ENCODE data around the gene PTPRK. TPM values are rescaled to one million over a fixed set of nuclear protein-coding genes. Genes with fewer than 3 reads are reported as not detected.

The PTPRK gene
- total and polyA plus RNA-seq, 2 of the 13 experiments (the other 11 are each of a cell fraction or from before 2014, with no cell fraction given): 43.6 to 98.3 TPM

DNA sequence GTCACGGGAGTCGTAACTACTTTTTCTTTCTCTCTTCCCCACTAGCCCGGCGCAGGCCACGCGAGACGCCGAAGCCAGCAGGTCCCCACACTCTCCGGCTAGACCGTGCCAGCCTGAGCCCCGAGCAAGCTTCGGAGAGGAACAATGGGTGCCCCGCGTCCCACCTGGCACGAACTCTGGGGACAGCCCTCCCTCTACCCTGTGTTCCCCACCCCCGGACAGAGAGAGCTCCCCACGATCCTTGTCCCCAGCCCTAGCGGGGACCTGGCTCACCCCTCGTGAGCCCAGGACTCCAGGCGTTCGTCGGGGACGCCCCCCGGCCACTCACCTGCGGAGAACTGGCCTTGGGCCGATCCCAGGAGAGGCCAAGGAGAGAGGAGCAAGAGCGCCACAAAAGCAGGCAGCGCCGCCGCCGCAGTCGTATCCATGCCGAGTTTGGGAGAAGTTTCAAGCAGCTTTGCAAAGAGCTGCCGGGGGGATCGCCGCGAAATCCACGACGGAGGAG, 416 bp downstream of the PTPRK start (continued):
- TF ChIP-seq, protein P1, sequence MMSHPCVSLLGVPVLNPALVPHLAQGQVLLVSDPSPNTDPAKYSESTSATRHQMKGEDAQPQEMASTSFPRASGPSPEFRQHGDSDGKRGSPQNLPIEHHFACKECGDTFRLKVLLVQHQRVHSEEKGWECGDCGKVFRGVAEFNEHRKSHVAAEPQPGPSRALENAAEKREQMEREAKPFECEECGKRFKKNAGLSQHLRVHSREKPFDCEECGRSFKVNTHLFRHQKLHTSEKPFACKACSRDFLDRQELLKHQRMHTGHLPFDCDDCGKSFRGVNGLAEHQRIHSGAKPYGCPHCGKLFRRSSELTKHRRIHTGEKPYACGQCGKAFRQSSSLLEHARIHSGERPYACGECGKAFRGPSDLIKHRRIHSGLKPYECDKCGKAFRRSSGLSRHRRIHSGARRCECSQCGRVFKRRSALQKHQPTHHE (CRISPR knock-in tag; IDR thresholded peaks at IDR 0.05; ENCODE audit: borderline replicate concordance): no peak
- TF ChIP-seq TRIM24 (CRISPR knock-in tag; IDR thresholded peaks at IDR 0.05) (no peak), ZSCAN9 (CRISPR knock-in tag; IDR thresholded peaks at IDR 0.05; ENCODE audit: borderline replicate concordance) (no peak), ETV5 (CRISPR knock-in tag; IDR thresholded peaks at IDR 0.05; ENCODE audit: borderline replicate concordance) (no peak; the same call in 1 of the 2 replicates), U2AF2 (IDR thresholded peaks at IDR 0.05; ENCODE audit: low read depth, low read length) (no peak), PCBP2 (optimal IDR thresholded peaks at IDR 0.05; ENCODE audit: low read depth, low read length, poor library complexity, severe bottlenecking) (no peak), ZNF558 (CRISPR knock-in tag; IDR thresholded peaks at IDR 0.05; ENCODE audit: borderline replicate concordance) (no peak), MAFF (IDR thresholded peaks at IDR 0.05; ENCODE audit: low read depth, low read length) (no peak), GABPA (IDR thresholded peaks at IDR 0.05; ENCODE audit: low read depth, low read length) (no peak), GABPA (CRISPR knock-in tag; IDR thresholded peaks at IDR 0.05; ENCODE audit: low read depth) (no peak), ZBTB14 (CRISPR knock-in tag; IDR thresholded peaks at IDR 0.05) (no peak), CBX5 (CRISPR knock-in tag; IDR thresholded peaks at IDR 0.05; ENCODE audit: borderline replicate concordance) (no peak; the same call in 1 of the 2 replicates), ZNF44 (CRISPR knock-in tag; IDR thresholded peaks at IDR 0.05) (peak; percentile 63; the same call in 1 of the 2 replicates), ZNF333 (CRISPR knock-in tag; IDR thresholded peaks at IDR 0.05; ENCODE audit: borderline replicate concordance) (peak; percentile 58; the same call in 1 of the 2 replicates)
- TF ChIP-seq, protein P2, sequence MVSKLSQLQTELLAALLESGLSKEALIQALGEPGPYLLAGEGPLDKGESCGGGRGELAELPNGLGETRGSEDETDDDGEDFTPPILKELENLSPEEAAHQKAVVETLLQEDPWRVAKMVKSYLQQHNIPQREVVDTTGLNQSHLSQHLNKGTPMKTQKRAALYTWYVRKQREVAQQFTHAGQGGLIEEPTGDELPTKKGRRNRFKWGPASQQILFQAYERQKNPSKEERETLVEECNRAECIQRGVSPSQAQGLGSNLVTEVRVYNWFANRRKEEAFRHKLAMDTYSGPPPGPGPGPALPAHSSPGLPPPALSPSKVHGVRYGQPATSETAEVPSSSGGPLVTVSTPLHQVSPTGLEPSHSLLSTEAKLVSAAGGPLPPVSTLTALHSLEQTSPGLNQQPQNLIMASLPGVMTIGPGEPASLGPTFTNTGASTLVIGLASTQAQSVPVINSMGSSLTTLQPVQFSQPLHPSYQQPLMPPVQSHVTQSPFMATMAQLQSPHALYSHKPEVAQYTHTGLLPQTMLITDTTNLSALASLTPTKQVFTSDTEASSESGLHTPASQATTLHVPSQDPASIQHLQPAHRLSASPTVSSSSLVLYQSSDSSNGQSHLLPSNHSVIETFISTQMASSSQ (IDR thresholded peaks at IDR 0.05; ENCODE audit: low read depth): no peak
- TF ChIP-seq, protein P2 (CRISPR knock-in tag; IDR thresholded peaks at IDR 0.05; ENCODE audit: borderline replicate concordance): no peak
- TF ChIP-seq, protein P3, sequence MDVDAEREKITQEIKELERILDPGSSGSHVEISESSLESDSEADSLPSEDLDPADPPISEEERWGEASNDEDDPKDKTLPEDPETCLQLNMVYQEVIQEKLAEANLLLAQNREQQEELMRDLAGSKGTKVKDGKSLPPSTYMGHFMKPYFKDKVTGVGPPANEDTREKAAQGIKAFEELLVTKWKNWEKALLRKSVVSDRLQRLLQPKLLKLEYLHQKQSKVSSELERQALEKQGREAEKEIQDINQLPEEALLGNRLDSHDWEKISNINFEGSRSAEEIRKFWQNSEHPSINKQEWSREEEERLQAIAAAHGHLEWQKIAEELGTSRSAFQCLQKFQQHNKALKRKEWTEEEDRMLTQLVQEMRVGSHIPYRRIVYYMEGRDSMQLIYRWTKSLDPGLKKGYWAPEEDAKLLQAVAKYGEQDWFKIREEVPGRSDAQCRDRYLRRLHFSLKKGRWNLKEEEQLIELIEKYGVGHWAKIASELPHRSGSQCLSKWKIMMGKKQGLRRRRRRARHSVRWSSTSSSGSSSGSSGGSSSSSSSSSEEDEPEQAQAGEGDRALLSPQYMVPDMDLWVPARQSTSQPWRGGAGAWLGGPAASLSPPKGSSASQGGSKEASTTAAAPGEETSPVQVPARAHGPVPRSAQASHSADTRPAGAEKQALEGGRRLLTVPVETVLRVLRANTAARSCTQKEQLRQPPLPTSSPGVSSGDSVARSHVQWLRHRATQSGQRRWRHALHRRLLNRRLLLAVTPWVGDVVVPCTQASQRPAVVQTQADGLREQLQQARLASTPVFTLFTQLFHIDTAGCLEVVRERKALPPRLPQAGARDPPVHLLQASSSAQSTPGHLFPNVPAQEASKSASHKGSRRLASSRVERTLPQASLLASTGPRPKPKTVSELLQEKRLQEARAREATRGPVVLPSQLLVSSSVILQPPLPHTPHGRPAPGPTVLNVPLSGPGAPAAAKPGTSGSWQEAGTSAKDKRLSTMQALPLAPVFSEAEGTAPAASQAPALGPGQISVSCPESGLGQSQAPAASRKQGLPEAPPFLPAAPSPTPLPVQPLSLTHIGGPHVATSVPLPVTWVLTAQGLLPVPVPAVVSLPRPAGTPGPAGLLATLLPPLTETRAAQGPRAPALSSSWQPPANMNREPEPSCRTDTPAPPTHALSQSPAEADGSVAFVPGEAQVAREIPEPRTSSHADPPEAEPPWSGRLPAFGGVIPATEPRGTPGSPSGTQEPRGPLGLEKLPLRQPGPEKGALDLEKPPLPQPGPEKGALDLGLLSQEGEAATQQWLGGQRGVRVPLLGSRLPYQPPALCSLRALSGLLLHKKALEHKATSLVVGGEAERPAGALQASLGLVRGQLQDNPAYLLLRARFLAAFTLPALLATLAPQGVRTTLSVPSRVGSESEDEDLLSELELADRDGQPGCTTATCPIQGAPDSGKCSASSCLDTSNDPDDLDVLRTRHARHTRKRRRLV (CRISPR knock-in tag; IDR thresholded peaks at IDR 0.05): 0 out of 2 replicates have a peak, but pooled peaks have one; percentile 5
- TF ChIP-seq, protein P4, sequence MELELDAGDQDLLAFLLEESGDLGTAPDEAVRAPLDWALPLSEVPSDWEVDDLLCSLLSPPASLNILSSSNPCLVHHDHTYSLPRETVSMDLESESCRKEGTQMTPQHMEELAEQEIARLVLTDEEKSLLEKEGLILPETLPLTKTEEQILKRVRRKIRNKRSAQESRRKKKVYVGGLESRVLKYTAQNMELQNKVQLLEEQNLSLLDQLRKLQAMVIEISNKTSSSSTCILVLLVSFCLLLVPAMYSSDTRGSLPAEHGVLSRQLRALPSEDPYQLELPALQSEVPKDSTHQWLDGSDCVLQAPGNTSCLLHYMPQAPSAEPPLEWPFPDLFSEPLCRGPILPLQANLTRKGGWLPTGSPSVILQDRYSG (CRISPR knock-in tag; IDR thresholded peaks at IDR 0.05): no peak

Data from HepG2 (cell line).